H7 (cell line): ENCODE results near the gene COX7A2. TPM values are rescaled to one million over a fixed set of nuclear protein-coding genes. Genes with fewer than 3 reads are reported as not detected.

Source experiments
- DNase-seq: peaks from one replicate; pipeline ENCODE4 v3.0.0; 2012
- H3K27me3 ChIP-seq: 2 replicates; pipeline ENCODE4 v1.6.0; 2011; ENCODE audit warnings: mild to moderate bottlenecking, low read length; ENCODE audit not compliant: control insufficient read depth, insufficient read depth
- H3K36me3 ChIP-seq: replicated peaks from 2 replicates; pipeline ENCODE4 v1.5.1; 2011; ENCODE audit warnings: low read length; ENCODE audit not compliant: control insufficient read depth, insufficient read depth
- H3K4me3 ChIP-seq: 2 replicates; pipeline ENCODE4 v1.5.1; 2011; ENCODE audit warnings: low read depth, mild to moderate bottlenecking, control low read depth, low read length, moderate library complexity; ENCODE audit not compliant: insufficient read depth
- total RNA-seq: library from RNA; depleted of rRNA; stranded (reverse); fragments of >200 nt; shearing (Covaris generic); gene quantifications from 2 replicates; pipeline ENCODE4 v1.2.3, GENCODE V29; 2014

The COX7A2 gene
- total RNA-seq, 1 experiment from 2014 or later: 282 TPM

DNA sequence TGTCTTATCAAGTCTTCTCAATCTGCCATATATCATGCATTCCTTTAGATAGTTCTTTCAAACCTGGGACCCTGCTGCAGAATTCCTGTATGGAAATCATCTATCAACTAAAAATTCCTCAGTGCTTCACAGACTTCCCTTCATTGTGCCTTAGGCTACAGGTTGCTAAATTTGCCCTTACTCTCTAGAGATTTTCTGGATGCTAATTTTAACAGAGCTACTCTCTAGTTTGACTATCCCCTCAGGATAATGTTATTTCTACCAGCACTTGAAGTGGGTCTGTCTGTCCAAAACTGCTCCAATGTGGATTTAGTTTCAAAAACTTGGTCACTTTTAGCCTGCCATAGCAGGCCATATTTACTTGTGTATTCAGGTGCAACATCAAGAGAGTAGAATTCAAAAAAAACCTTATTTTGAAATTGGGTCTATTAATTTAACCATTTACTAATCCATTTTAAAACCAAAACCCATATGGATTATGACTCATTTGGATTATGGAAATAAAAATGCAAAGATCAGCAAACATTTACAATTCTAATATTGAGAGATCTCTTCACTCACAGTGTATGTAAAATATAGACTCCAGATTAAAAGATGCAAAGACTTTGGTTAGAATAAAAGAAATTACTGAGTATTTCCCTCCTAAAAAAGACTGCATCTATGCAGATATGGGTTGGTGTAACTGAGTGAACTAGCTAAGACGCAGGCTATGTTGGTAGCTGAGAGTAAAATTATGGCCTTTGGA lies 13.9 kb upstream of the COX7A2 start:
- no peak for DNase-seq
- H3K27me3 ChIP-seq: no peaks in the 10 kb centered on the region
- H3K36me3 ChIP-seq: peaks cover 8% of the 10 kb centered on the region
- no peak overlapping the region for H3K4me3 ChIP-seq

- Histone ChIP-seq H3K4me3 (no peak overlapping the region), H3K36me3 (no peaks in the 10 kb centered on the region; the same call in 1 of the 2 replicates)
- no peak for DNase-seq
Observed at GRCh38 chr6:75250552-75250951, 7.0 kb upstream of the COX7A2 start.

DNA sequence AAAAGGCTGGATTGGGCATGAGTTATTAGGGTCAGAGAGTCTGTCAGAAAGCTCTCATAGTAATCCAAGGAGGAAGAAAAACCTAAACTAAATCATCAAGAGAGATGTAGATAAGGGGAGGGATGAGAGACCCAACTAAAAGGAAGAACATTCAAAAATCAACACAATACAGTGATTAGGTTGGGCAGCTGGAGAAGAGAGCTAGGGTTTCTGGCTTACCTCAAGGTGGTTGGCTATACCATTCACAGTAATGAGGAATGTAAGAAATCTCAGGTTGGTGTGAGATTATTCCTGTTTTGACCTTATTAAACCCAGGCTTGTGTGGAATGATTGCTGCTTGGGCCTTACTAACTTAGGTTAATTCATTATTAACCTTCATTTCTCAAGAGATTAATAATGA lies 6.2 kb upstream of the COX7A2 start:
- Histone ChIP-seq H3K4me3 (no peak overlapping the region), H3K36me3 (no peaks in the 10 kb centered on the region), H3K27me3 (no peaks in the 10 kb centered on the region)
- no peak for DNase-seq

More at GRCh38 chr6:75250552-75250951, 7.0 kb upstream of the COX7A2 start:
- no peaks in the 10 kb centered on the region for H3K27me3 ChIP-seq

GRCh38 chr6:75246386-75246785 lies 2.8 kb upstream of the COX7A2 start:
- no peak for DNase-seq
- no peak overlapping the region for H3K4me3 ChIP-seq
- no peaks in the 10 kb centered on the region for H3K36me3 ChIP-seq
- H3K27me3 ChIP-seq: no peaks in the 10 kb centered on the region

DNA sequence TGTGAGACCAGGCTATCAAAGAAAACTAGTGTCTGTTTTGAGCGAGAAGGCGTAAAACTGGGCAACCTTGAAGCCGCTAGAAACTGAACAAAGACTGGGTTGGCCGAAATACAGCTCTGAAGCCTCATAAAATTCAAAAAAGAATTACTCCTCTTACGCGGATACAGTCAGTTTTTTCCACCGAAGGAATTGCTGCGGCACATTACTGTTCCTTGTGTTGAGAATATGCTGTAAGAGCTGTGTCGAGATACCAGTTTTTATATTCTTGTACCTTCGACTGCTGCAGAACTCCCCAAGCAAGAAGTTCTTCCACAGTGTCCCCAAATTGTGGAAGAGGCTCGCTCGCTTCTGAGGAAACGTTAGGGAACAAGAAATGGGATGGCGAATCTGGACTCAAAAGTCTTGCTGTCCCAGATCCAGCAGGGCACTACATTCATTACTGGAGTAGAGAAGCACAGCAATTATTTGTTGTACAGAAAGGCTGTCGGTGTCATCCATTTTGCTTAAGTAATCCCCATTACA lies 523 bp upstream of the COX7A2 start:
- Histone ChIP-seq H3K27me3 (no peaks in the 10 kb centered on the region), H3K36me3 (peaks cover 5% of the 10 kb centered on the region), H3K4me3 (peak overlapping the region; percentile 53)
- no peak for DNase-seq

DNA sequence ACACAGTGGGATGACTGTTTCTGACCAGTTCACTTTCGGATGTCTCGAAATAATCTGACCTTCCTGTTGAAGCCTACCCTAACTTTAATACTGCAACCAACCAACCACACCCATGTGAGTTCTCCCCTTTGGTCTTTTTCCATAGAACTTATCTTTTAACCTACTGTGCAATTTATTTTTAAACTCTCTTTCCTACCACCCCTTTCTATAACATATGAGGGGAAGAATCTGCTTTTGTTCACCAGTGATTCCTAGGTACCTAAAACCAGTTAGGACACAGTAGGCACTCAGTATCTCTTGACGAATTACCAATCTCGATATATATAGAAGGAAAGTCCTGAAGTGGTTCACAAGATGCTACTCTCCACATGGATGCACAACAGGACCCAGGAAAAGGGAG lies 7.0 kb downstream of the COX7A2 start:
- H3K36me3 ChIP-seq: peaks cover 6% of the 10 kb centered on the region
- no peak overlapping the region for H3K4me3 ChIP-seq
- no peaks in the 10 kb centered on the region for H3K27me3 ChIP-seq
- no peak for DNase-seq

DNA sequence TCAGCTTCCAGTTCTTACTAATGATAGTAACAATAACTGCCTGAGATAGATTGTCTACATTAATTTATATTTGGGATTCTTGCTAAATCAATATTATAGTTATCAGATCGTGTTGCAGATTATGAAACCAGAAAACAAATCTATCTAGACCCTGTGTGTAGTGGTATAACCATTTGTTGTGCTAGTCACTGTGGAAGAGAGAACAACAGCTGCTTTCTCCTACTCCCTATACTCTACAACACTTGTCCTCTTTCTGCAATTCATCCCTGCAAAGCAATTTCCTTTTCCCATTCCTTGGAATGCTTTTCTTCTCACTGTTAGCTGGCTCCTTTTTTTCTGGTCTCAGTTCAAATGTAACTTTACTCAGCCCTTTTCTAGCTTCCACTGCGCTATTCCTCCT lies 8.3 kb downstream of the COX7A2 start:
- no peak overlapping the region for H3K4me3 ChIP-seq
- H3K27me3 ChIP-seq: no peaks in the 10 kb centered on the region
- DNase-seq: no peak
- H3K36me3 ChIP-seq: peaks cover 4% of the 10 kb centered on the region

- DNase-seq: no peak
- Histone ChIP-seq H3K4me3 (no peak overlapping the region), H3K36me3 (peaks cover 4% of the 10 kb centered on the region), H3K27me3 (no peaks in the 10 kb centered on the region)
Observed at GRCh38 chr6:75234126-75234865, 9.3 kb downstream of the COX7A2 start.

DNA sequence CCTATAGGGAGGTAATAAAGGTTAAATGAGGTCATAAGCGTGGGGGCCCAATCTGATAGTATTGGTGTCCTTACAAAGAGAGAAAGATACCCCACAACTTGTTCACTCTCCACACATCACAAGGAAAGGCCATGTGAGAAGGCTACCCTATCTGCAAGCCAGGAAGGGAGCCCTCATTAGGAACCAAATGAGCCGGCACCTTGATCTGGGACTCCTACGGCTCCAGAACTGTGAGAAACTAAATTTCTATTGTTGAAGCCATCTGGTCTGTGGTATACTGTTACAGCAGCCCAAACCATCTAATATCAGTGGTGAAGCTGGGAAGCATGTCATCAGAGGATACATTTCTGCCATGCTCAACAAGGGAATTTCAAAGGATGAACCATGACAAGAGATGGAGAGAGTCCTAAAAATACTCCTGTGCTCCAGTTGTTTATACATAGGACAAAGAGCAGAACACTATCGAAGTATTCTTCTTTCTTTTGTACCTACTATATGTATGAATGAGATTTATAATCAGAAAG lies 10.4 kb downstream of the COX7A2 start:
- Histone ChIP-seq H3K36me3 (no peaks in the 10 kb centered on the region; the same call in none of the 2 replicates), H3K4me3 (no peak overlapping the region), H3K27me3 (no peaks in the 10 kb centered on the region)
- DNase-seq: no peak

GRCh38 chr6:75230484-75231325 lies 12.9 kb downstream of the COX7A2 start:
- H3K4me3 ChIP-seq: no peak overlapping the region
- no peaks in the 10 kb centered on the region for H3K27me3 ChIP-seq
- no peaks in the 10 kb centered on the region for H3K36me3 ChIP-seq
- peak; percentile 19 for DNase-seq

DNA sequence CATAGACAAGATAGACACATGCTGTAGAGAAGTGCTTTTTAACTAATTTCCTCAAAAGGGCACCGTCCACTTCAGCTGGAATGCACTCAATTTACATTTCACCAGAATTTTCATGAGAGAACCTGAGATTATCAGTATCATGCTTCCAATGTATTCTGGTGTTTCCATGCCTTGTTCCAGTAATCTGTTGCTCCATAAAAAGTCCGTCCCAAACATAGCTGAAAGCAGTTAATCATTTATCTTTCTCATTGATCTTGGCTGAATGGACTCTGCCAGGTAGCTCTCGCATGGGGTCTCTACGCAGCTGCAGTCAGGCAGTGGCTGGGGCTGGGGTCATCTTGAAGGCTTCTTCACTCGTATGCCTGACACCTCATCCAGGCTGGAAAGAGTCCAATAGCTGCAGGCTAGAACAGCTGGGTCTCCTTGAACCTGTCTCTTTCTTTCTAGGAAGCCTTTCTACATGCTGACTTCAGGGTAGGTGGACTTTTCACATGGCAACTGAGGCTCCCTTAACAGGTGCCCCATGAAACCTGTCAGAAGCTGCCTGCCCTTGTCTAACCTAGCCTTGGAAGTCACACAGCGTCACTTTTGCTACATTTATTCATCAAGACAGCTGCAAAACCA lies 19.2 kb downstream of the COX7A2 start:
- H3K27me3 ChIP-seq: no peaks in the 10 kb centered on the region
- no peak overlapping the region for H3K4me3 ChIP-seq
- no peak for DNase-seq
- no peaks in the 10 kb centered on the region for H3K36me3 ChIP-seq

DNA sequence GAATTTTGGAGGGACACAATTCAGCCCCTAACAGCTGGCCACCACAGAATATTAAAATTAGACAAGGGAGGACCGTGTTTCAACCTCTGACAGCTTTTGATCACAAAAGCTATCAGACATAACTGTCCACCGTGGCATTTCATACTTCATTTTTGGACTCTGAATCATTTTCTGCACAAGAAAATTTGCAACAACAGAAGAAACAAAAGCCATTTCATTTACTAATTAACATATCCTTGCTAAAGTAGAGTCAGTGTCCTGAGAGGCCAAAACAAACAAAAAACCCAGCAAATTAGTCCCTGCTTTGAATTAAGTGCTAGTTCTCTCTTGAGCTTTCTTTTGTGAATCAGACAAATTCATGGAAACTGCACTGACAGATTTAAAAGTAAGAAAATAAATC lies 20.2 kb downstream of the COX7A2 start:
- H3K4me3 ChIP-seq: no peak overlapping the region
- no peak for DNase-seq
- no peaks in the 10 kb centered on the region for H3K36me3 ChIP-seq
- H3K27me3 ChIP-seq: no peaks in the 10 kb centered on the region

GRCh38 chr6:75222261-75222660 lies 21.3 kb downstream of the COX7A2 start:
- no peaks in the 10 kb centered on the region for H3K36me3 ChIP-seq
- no peaks in the 10 kb centered on the region for H3K27me3 ChIP-seq

DNA sequence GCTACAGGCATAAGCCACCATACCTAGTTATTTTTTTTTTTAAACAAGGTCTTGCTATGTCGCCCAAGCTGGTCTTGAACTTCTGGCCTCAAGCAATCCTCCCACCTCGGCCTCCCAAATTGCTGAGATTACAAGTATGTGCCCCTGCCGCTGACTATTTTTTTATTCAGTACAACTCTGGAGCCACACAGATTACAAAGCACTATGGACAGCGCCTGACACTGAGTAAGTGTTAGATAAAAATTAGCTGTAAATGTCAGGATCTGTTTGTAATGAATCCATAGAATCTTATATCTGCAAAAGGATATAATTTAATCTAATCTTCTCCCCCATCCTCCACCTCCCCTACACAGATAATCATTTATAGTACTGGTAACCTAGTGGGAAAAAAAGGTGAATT lies 22.5 kb downstream of the COX7A2 start:
- H3K4me3 ChIP-seq: no peak overlapping the region
- no peaks in the 10 kb centered on the region for H3K27me3 ChIP-seq
- no peaks in the 10 kb centered on the region for H3K36me3 ChIP-seq
- DNase-seq: no peak

More at GRCh38 chr6:75222261-75222660, 21.3 kb downstream of the COX7A2 start:
- H3K4me3 ChIP-seq: no peak overlapping the region
- DNase-seq: no peak
